ENCODE data around the gene PARD3B. TPM values are rescaled to one million over a fixed set of nuclear protein-coding genes. Genes with fewer than 3 reads are reported as not detected.

PARD3B gene
- total RNA-seq, 1 experiment from 2014 or later, result 6.4 TPM

GRCh38 chr2:205002390-205002789 is 457.1 kb downstream of the PARD3B start:
- no peak for DNase-seq
- no peak overlapping the region for H2BK12ac ChIP-seq (ENCODE audit: insufficient read length, low read depth, low read length)
- Mint-ChIP-seq H3K27ac (no peak overlapping the region; a peak in 1 of 7 replicates), H3K4me3 (no peak overlapping the region), H3K36me3 (ENCODE audit: insufficient read depth in 1 of 3, low read depth in 3 of 3) (0 out of 7 replicates have a peak, but pooled peaks cover 0 to 7% (median 0%) of the 10 kb centered on the region in 3 experiments), H3K4me1 (no peaks in the 10 kb centered on the region; a peak in 1 of 4 replicates), H3K27me3 (ENCODE audit: low read depth) (no peaks in the 10 kb centered on the region), H3K9me3 (peaks cover 0 to under 1% of the 10 kb centered on the region in 2 experiments; a peak in 1 of 5 replicates)
- no peak overlapping the region for H3K4ac ChIP-seq (ENCODE audit: low read depth, low read length)
- no peak overlapping the region for H3K18ac ChIP-seq (ENCODE audit: insufficient read length, low read depth, low read length)
- H2BK20ac ChIP-seq (ENCODE audit: low read depth, low read length, poor library complexity, severe bottlenecking), result no peak overlapping the region
- no peak overlapping the region for H3K4me2 ChIP-seq (ENCODE audit: insufficient read depth, insufficient read length, low read length)
- no peak overlapping the region for H3K27ac ChIP-seq (ENCODE audit: insufficient read length, low read depth, low read length)
- no peaks in the 10 kb centered on the region for H3K79me1 ChIP-seq (ENCODE audit: insufficient read depth, low read depth, low read length, poor library complexity, severe bottlenecking)
- H4K8ac ChIP-seq (replicated peaks; ENCODE audit: insufficient read length, low read depth, low read length), result no peak overlapping the region
- no peak overlapping the region for H3K56ac ChIP-seq (ENCODE audit: insufficient read length, low read depth, low read length)
- H3K23ac ChIP-seq (ENCODE audit: insufficient read length, low read depth, low read length), result no peak overlapping the region
- no peak overlapping the region for H4K5ac ChIP-seq (ENCODE audit: insufficient read length, low read depth, low read length)
- no peaks in the 10 kb centered on the region for H3K9me3 ChIP-seq (ENCODE audit: control insufficient read depth, low read depth, low read length)
- H2BK15ac ChIP-seq (ENCODE audit: low read depth, low read length), result no peak overlapping the region
- no peak overlapping the region for H2BK5ac ChIP-seq (ENCODE audit: insufficient read length, low read length)
- WGBS (ENCODE audit: extremely low coverage, insufficient read length, low lambda C conversion rate), result no CpG with 5 or more reads among the region's 3 CpGs
- H3K9ac ChIP-seq (ENCODE audit: extremely low read depth, insufficient read length, low read length), result no peak overlapping the region
- no peaks in the 10 kb centered on the region; the same call in 1 of the 2 replicates for H3K4me1 ChIP-seq (ENCODE audit: insufficient read depth, low read length)
- H3K23me2 ChIP-seq (ENCODE audit: insufficient read length, low read depth, low read length, poor library complexity, severe bottlenecking), result no peaks in the 10 kb centered on the region
- H4K91ac ChIP-seq (ENCODE audit: insufficient read length, low read depth, low read length), result no peak overlapping the region
- TF ChIP-seq CTCF (conservative IDR thresholded peaks at IDR 0.05), result no peak
- H3K27me3 ChIP-seq (ENCODE audit: insufficient read depth, low read length), result no peaks in the 10 kb centered on the region
- no peak overlapping the region for H2AFZ ChIP-seq (ENCODE audit: low read length)
- H4K20me1 ChIP-seq (ENCODE audit: control insufficient read depth, insufficient read depth, insufficient read length), result no peaks in the 10 kb centered on the region
- no peak overlapping the region for H2AK5ac ChIP-seq (ENCODE audit: insufficient read length, low read length)
- H3K14ac ChIP-seq (ENCODE audit: insufficient read depth, low read length), result no peak overlapping the region
- no peaks in the 10 kb centered on the region for H3K79me2 ChIP-seq (ENCODE audit: insufficient read depth, low read length)
- no peak overlapping the region for H3T11ph ChIP-seq (ENCODE audit: low read length)
- no peak overlapping the region for H2BK120ac ChIP-seq (ENCODE audit: low read depth, low read length, poor library complexity, severe bottlenecking)

Data from H9 (cell line).